Suppressor macrophage (primary cell): Measurements from ENCODE around the gene KCNJ6.
A peak's percentile ranks its signal among the peaks of the same experiment; 100 is the strongest.
"Not testable (repeated sequence)": the region's sequence is repeated elsewhere in the genome, so short reads cannot be mapped to it uniquely, and the experiment has no call there.

Experiments
- DNase-seq, 4 experiments: peaks; one replicate each; pipeline ENCODE4 v3.0.0-alpha.2; 2020 to 2022

KCNJ6 gene

DNA sequence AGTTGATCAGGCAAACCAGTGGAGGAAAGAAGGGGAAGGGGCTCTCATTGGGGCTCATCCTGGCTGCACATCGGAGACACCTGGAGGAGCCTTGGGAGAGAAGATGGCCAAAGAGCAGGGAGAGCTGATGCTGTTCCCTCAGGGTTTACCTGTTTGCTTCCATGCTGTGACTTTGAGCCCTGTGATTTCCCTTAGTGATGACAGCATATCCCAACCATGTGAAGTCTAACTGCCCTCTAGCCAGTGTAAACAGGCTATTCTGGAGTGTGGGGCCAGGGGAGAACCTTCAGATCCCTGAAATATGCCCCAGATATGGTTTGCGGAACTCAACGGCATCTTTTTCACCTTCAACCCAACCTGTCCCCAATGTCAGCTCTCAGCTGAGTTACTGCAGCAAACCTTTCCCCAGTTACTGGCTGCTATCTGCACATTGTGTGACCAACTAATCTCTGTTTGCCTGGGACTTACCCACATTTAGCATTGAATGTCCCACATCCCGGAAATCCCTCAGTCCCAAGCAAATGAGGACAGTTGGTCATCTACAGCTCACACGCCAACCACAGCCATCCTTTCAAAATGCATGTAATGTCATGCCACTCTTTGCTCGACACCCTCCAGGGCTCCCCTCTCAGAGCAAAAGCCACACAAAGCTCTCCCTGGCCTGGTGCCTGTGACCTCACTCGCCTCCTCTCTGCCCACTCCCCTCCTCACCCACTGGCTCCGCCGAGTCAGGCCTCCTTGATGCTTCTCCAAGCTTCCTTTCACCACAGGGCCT, 242.3 kb downstream of the KCNJ6 start:
- no peak for DNase-seq

DNA sequence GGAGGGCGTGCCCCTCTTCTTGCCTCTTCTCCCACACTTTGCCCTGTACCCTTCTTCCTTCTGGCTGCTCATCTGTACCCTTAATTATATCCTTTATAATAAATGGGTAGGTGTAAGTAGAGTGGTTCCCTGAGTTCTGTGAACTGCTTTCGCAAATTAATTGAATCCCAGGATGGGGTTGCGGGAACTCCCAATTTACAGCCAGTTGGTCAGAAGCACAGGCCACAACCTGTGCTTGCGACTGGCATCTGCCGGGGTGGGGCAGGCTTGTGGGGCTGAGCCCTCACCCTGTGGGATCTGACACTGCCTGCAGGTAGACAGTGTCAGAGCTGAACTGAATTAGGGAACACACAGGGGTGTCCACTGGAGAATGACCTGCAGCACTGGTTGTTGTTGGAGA, 244.9 kb downstream of the KCNJ6 start:
- no peak for DNase-seq

DNA sequence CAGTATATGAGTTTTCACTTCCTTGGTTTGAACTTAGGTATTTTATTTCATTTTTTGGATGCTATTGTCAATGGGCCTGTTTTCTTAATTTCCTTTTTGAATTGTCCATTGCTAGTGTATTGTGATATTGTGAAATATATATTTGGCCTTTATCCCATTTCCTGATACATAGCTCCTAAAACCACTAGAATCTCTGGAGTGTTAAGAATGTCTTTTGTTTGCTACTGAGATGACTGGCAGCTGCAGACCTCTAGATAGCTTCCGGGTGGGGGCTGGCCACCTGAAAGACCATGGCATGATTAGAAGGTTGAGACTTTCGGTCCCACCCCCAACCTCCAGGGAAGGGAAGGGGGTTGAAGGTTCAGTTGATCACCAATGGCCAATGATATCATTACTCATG, 245.4 kb downstream of the KCNJ6 start:
- DNase-seq, result no peak

DNA sequence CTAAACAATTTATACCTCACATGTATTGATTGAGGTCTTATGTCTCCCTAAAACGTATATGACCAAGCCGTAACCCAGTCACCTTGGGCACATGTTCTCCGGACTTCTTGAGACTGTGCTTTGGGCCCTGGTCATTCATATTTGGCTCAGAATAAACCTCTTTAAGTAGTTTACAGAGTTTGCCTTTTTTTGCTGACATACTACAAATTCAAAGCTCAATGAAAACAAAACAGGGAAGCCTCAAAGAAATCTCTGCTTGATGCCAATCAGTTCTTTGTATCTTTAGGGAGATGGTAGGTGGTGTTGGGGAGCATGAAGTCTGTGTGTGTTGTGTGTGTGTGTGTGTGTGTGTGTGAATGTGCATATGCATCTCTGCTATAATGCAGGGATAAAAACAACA, 247.0 kb downstream of the KCNJ6 start:
- no peak for DNase-seq

DNA sequence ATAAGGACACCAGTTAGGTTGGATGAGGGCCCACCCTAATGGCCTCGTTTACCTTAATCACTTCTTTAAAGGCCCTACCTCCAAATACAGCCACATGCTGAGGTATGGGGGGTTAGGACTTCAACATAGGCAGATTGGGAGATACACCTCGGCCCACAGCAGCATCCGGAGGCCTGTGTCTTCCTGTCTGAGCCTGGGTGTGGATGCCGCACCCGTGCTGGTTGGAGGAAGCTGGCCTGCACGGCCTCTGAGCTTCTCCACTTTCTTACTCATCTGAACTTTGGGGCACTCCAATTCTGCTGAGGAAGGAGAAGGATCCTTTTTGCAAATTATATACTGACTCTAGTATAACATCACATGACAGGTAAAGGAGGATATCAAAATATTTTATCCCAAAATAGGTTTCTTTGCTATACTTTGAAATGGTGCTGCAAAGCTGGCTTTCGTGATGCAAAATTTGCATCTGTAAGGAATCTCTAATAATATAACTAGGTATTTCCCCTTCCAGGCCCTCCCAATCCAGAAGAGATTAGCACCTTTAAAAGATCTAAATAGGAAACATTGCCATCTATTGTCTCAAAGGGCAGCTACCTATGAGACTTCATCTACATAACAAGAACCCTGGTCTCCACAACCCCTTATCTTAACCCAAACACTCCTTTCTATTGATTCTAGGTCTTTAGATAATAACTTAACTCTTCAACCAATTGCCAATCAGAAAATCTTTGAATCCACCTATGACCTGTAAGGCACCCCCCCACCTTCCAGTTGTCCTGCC, 247.6 kb downstream of the KCNJ6 start:
- no peak for DNase-seq

DNA sequence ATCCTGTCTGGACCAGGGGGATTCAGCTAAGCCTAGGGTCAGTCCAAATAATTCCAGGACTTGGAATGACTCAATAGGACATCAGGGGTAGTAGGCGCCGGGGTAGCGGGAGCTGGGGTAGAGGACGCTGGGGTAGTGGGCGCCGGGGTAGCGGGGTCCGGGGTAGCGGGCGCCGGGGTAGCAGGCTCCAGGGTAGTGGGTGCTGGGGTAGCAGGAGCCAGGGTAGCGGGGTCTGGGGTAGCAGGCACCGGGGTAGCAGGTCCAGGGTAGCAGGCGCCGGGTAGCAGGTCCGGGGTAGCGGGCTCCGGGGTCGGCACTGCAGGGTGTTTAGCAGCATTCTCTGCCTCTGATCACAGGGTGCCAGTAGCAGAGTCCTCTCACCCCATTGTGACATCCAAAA, 248.9 kb downstream of the KCNJ6 start:
- DNase-seq, result no peak

DNA sequence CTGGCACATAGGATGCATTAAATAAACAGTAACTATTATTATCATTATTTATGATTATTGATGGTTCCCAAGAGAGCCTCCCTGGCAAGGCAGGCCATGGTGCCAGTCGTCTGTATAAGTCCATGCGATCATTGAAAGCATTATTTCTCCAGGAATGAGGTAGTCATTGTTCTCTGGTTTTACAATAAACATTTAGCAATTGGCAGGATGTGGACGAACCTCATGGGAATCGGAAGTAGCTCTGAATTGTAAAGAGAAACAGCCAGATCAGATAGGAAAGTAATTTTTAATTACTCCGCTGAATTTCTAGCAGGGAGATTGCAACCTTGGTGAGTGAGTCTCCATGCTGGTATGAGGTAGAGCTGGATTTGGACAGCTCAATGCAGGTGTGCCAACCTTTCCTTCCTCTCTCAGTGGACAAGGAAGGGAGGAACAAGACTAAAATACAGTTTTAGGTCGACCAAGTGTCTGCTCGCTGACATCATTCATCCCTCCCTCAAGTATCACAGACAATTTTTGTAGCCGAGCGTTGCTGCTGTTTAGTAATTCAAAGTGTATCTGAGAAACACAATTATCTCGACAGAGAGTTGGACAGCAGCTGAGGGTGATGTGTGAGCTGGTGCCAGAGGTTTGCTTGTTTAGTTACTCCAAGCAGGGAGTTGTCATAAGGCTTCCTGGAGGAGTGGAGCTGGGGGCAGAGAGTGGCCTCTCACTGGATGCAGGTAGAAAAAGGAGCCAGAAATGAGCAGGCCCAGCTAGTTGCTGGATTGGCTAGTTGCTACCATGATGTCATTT, 250.8 kb downstream of the KCNJ6 start:
- no peak for DNase-seq

DNA sequence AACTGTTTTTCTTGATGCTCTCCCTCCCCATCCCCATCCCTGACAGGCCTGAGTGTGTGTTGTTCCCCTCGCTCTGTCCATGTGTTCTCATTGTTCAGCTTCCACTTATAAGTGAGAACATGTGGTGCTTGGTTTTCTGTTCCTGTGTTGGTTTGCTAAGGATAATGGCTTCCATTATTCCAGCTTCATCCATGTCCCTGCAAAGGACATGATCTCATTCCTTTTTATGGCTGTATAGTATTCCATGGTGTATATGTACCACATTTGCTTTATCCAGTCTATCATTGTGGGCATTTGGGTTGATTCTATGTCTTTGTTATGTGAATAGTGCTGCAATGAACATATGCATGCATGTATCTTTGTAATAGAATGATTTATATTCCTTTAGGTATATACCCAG, 254.0 kb downstream of the KCNJ6 start:
- DNase-seq, result not testable (repeated sequence)

DNA sequence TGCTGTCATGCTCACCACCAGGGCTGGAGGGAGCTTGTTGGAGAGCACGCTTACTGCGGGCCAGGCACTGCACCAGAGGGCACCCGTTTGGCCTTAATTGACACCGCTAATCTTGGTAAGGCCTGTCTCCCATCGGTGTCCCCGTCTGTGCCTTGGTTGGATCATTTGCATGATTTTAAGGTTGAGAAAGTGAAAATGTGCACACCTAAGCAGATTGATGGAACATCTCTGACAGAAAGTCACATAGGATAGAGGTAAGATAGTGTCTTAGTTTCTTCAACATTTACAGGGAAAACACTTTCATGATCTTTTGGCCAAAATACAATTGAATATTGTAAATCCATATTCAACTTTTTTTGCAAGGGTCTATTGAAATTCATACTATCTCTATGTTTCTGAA, 255.5 kb downstream of the KCNJ6 start:
- DNase-seq, result no peak

DNA sequence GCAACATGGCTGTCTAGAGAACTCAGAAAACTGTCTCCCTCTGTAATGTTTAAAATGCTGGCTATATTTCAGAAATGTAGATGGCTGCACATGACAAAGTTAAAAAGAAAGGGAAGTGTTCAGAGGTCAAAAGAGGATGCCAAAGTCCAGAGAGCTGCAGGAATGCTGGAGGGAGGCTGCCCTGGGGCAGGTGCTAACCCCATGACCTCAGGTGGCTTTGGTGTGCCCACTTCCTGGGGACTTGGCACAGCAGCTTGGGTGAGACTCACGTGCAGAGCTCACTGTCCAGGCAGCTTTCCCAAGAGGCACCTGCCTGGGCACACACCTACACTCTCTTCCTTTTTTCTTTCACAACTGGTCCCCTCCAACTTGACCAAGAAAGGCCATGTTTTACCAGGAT, 256.4 kb downstream of the KCNJ6 start:
- DNase-seq, result no peak

DNA sequence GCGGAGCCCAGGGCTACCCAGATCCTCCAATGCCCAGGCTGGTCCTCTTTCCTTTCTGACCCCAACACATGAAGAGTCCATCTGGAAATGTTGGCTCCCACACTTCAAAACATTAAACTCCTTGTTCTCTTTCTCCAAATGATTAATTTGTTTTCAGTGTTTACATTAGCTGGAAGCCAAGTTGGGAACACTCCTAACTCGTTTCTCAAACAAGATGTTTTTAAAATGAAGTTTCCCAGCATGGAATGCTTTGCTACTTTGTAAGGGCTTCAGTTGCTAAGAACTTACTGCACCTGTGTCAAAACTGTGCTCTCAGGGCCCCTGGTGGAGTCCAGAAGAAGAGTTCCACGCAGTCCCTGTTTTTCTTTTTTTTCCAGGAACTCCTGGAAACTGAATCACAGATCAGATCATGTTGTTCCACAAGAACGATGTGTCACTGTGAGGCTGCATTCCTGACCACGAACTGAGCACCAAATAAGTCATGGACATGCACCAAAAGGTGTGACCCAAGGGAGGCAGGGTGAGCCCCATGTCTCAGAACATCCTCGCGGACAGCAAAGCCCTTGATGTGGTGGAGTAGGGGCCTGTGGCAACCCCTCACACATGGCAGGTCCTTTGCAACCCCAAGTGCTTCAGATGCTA, 257.3 kb downstream of the KCNJ6 start:
- DNase-seq, result no peak

DNA sequence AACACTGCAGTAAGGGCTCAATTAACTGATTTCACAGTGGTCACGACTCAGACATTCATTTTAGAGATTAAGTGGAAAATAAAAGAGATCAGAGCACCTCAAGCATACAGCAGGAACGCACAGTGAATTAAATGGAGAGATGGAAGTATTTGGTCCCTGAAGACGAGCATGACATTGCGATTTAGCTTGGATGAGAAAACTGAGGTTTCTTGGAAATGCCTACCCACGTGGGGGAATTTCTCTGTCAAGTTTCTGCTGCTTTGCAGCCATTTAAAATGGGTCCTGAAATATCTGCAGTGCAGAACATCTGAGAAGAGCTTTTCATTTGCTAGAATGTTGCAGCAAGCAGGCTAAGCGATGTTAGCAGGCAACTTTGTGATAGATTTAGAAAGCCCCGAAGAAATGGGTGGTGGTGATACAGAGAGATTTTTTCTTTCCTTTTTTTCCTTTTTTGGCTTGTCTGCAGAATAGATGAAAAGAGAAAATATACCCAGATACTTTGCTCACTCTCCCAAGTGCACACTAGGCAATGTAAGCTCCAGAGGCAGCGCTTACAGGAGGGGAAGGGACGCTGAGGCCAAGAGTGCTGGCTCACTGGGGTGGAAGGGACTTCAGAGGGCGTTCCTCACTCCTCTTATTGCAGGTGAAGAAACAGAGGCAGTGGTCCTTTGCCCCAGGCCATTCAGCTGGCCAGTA, 258.0 kb downstream of the KCNJ6 start:
- DNase-seq, result no peak

DNA sequence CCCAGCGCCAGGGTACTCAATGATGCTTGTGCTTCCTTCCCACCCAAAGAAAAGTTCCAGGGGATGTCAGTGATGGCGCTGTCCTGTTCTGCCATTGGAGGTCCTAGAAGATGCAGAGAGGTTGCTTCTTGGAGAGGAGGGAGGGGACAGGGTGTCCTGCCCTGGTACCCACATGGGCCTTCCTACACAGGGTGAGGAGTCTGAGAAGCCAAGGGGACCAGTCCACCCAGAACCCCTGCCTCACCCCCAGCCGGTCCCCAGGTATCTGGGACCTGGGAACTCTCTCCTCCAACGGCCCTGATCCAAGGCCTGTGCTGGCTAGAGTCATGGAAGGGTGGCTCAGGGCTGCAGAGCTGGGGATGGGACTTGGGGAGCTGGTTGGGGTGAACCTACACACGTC, 259.4 kb downstream of the KCNJ6 start:
- DNase-seq, result no peak

DNA sequence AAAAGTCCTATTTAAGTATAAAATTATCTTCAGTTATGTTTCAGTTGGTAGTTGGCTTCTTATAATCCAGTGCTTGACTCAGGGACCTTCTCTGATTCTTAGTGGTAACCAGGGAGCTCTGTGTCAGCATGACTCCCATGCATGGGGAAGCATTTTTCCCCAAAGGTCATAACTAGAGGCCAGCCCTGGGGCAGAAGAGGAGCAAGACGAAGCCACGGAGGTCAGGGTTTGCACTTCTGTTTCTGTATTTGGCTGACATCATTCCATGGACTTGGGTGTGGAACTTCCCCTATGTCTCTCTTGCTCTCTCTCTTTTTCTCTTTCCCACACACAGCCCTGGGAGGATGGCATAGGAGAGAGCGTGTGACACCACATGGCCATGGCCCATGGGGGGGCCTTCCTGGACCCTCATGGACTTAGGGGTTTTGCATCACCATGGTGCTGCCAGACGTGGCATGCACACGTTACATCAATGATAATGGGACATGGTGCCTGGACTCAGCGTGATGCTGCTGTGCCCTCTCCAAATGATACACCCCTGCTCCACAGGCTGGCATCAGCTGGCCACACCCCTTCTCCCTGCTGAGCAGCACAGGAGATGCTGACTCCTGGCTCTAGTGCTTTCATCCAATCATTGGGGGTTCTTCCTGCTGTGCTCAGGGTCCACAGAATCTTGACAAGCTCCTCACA, 260.5 kb downstream of the KCNJ6 start:
- DNase-seq, result peak; percentile 80 to 89 (median 86)

DNA sequence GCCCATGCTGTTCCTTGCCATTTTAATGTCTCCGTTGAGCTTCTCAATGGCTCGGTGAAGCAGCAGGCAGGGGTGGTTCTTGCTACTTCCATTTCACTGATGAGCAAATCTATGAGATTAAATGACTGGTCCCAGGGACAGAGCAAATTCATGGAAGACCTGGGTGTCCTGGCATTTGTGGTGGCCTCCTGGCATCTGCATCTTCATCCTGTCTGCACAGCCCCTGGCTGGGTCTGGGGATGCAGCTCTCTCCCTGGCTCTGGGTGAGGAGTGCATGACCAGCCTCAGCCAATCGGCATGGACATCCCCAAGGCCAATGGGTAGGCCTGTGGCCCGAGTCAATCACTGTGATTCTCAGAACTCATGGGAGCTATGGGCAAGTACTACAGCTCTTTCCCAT, 261.7 kb downstream of the KCNJ6 start:
- no peak for DNase-seq

DNA sequence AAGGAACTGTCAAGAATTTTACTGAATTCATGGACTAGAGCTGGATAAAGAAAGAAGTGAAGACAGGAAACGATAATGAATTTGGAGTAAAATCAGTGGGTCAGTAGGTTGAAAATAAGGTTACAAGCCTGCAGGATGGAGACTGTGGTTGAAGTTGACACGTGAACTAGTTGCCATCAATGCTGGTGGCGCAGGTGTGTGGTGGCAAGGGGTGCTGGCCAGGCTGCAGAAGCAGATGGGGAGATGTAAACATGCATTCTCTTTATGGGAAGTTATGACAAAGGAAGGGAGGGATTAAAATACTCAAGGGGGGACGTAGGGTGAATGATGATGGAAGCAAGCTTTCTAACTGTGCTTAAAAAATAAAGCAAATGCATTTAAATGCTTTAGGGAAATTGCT, 263.1 kb downstream of the KCNJ6 start:
- no peak for DNase-seq

DNA sequence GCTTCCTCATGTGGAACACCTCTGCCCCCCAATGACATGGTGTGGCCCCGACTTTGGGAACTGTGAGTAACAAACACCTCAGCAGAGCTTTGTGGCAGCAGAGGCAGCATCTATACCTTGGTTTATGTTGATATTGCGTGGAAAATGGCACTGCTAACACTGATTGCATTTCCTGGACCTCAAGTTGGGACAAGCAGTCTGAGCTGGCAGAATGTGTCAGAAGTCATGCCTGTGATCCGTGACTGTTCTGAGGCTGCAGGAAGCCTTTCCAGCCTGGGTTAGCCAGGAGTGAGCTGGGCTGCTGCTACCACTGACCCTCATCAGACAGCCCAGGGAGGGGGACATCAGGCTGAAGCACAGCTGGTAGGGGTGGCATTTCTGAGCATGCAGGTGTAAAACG, 268.5 kb downstream of the KCNJ6 start:
- DNase-seq, result no peak

DNA sequence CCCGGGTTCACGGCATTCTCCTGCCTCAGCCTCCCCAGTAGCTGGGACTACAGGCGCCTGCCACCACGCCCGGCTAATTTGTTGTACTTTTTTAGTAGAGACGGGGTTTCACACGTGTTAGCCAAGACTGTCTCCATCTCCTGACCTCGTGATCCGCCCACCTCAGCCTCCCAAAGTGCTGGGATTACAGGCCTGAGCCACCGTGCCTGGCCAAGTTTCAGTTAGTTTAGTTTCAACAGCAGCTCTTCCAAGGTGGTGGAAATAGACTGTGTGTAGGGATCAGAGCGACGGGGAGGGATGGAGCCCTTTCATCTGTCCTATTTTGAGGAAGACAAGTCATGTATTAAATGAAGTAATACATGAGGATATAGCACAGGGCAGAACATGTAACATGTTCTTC, 269.5 kb downstream of the KCNJ6 start:
- DNase-seq, result not testable (repeated sequence)

DNA sequence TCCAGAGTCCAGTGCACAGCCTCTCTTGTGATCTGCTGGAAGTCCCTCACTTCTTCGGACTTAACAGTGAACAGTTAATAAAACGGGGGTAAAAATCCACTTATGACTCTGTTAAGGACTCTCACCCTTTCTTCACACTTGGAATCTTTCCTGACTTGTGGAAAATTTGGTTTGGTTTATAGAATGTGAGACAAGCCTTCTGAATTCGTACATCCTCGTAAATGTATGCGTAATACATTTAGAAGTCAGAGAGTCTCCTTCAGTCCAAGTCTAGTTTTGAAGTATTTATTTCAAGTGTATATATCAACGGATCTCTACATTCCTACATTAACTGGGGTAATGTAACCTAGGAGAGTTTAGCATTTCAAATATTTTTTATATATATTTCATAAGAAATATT, 270.4 kb downstream of the KCNJ6 start:
- no peak for DNase-seq

DNA sequence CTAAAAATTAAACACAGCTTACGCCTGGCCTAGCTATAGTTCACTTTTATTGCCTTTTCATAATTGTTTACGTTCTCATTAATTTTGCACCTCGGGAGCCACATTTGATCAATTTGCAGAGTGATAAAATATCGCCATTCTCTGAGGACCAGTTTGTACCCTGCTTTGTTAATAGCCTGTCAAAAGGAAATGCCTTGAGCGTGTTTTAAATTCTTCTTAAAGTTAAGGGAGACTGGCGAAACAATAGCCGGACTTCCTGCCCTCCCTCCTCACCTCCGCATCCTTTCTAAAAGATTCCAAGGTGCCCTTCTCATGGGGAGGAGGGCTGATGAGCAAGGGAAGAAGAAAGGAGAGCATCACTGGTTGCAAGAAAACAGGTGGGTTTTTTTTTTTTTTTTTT, 271.6 kb downstream of the KCNJ6 start:
- no peak for DNase-seq

DNA sequence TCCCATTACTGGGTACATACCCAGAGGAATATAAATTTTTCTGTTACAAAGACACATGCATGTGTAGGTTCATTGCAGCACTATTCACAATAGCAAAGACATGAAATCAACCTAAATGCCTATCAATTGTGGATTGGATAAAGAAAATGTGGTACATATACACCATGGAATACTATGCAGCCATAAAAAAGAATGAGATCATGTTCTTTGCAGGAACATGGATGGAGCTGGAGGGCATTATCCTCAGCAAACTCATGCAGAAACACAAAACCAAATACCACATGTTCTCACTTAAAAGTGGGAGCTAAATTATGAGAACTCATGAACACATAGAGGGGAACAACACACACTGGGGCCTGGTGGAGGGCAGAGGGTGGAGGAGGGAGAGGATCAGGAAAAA, 272.4 kb downstream of the KCNJ6 start:
- not testable (repeated sequence) for DNase-seq

DNA sequence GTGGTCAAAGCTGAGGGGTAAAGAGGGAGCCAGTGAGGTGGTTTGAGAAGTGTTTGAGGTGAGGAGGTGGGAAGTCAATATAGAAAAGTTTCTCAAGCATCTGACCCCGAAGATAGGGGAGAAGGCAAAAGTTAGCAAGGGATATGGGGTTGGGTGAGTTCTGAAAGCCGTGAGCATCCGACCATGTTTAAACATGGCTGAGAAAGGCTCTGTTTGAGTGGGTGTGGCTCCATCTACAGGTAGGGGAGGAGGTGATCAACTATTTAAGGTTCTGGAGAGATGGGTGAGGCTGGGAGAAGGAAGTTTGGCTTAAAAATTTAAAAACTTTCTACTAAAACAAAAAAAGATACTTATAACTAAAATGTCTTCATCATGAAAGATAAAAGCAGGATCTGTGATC, 273.8 kb downstream of the KCNJ6 start:
- no peak for DNase-seq
